ENCODE data around the gene CARHSP1.
"Not testable (repeated sequence)": the region's sequence is repeated elsewhere in the genome, so short reads cannot be mapped to it uniquely, and the experiment has no call there.

Gene CARHSP1

DNA sequence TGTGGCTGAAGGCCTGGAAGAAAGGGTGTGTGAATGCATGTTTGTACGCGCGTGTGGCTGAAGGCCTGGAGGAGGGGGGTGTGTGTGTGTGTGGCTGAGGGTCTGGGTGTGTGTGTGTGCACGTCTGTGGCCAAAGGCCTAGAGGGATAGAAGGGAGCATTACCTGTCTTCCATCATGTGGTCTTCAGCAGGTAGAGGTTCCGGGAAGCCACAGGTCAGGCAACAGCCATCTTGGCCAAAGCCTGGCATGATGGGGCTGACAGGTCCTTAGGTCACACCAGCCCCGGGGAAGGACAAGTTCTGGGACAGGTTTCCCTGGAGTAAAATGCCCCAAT is 18.6 kb upstream of the CARHSP1 start:
- TF ChIP-seq SPI1 (IDR thresholded peaks at IDR 0.05; ENCODE audit: low read depth, low read length): no peak
- 0 out of 2 replicates have a peak, but pooled peaks have one; percentile 26 for TF ChIP-seq POLR2A (IDR thresholded peaks at IDR 0.05; ENCODE audit: low read depth, low read length)
- DNase-seq (ENCODE audit: insufficient read length, low spot score): no peak
- FAIRE-seq: no peak

DNA sequence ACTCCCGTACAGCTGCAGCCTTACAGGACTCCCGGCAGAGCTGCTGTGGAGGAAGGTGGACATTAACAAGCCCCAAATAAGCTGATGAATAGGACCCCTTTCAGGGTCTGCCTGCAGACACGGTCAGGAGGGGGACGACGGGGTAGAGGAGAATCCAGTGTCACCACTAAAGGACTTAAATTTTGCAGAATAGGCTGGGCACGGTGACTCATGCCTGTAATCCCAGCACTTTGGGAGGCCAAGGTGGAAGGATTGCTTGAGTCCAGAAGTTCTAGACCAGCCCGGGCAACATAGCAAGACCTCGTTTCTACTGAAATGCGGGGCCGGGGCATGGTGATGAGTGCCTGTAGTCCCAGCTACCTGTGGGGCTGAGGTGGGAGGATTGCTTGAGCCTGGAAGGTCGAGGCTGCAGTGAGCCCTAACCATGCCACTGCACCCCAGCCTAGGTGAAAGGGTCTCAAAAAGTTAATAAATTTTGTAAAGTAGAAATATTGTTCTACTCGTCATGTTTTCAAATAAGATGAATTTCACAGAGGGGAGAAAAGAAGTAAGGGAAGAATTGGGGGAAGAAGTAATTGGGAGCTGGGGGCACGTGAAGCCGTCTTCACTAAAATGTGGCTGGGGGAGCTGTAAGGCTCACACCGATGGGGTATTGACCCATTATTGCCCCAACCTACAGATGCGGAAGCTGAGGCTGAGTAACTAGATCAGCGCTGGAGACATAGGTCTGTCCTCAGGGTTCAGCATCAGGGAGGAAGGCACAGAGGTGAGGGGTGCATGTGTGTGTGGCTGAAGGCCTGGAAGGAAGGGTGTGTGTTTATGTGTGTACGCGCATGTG is 18.0 kb upstream of the CARHSP1 start:
- TF ChIP-seq POU2F2 (IDR thresholded peaks at IDR 0.05; ENCODE audit: low read depth, low read length): no peak
- no peak for TF ChIP-seq PAX5 (IDR thresholded peaks at IDR 0.05; ENCODE audit: insufficient read depth, low read length, severe bottlenecking)
- no peak for FAIRE-seq
- no peak for DNase-seq (ENCODE audit: insufficient read length, low spot score)

DNA sequence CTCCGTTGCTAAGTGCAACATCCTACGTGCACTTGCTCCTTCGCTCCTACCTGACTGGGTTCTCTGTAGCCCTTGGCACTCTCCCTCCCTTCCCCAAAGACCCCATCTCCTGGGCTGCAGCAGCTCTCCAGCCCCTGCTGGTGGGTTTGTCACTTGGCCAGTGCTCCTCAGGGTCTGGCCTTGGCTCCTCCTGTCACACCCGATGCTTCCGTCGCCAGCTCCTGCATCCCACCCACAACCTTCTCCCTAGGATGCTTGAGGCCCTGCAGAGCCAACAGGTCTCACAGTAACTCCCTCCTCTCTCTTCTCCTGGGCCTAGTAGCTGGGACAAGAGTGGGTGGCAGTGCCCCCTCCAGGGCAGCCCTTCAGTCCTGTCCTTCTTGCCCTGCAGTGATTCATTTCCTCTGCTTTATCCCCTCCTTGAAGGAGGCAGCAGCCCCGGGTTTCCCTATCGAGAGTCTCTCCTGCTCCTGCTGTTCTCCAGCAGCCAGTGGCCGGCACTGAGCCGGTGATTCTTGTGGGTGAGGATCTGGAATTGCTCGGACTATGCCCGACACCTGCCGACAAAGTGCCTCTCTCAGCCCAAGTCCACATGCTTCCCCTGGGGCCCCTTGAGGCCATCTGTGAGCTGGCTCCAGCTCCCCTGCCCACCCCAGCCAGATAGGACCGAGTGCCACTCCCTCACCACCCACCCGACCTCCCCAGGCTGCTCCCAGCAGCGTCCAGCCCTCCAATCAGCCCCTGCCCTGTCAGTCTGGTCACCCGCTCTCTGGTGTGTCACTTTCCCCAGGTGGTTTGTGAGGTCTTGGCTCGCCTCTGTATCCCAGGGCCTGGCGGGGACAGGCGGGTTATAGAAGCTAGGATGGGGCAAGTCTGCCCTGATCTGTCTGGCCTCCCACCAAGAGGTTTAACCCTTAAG is 17.1 kb upstream of the CARHSP1 start:
- FAIRE-seq (peak; percentile 26), DNase-seq (ENCODE audit: insufficient read length, low spot score) (no peak)
- TF ChIP-seq POLR2AphosphoS5 (IDR thresholded peaks at IDR 0.05; ENCODE audit: low read depth, low read length) (peak; percentile 57; the same call in 1 of the 2 replicates), TAF1 (IDR thresholded peaks at IDR 0.05; ENCODE audit: low read depth, low read length) (no peak), POU2F2 (IDR thresholded peaks at IDR 0.05; ENCODE audit: low read depth, low read length) (0 out of 2 replicates have a peak, but pooled peaks have one; percentile 36)

DNA sequence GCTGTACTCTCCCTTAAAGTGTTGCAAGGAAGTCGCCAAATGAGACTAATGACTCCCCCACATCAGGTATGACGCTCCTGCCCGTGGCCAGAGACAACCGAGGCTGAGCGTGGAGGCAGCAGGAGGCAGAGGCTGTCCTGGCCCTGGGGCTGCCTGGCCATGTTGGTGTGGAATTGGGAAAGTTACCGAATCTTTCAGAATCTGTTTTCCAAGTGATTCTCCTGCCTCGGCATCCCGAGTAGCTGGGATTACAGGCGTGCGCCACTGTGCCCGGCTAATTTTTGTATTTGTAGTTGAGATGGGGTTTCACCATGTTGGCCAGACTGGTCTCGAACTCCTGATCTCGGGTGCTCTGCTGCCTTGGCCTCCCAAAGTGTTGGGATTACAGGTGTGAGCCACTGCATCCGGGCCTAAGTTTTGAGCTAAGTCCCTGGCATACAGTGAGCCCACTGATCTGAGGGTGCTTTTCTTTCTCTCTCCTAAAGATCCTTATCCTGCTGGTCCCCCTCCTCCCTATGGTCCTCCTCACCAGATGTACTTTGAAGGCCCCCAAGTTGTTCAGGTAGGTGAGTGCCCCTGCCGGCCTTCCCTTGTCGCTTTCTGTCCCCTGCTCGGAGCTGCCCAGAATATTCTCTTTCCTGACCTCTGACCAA is 14.0 kb upstream of the CARHSP1 start:
- FAIRE-seq: no peak
- TF ChIP-seq POU2F2 (IDR thresholded peaks at IDR 0.05; ENCODE audit: low read depth, low read length) (no peak), POLR2AphosphoS5 (IDR thresholded peaks at IDR 0.05; ENCODE audit: low read depth, low read length) (no peak), POLR2A (IDR thresholded peaks at IDR 0.05; ENCODE audit: low read depth, low read length) (no peak), SPI1 (IDR thresholded peaks at IDR 0.05; ENCODE audit: low read depth, low read length) (no peak), TAF1 (IDR thresholded peaks at IDR 0.05; ENCODE audit: low read depth, low read length) (no peak), PAX5 (IDR thresholded peaks at IDR 0.05; ENCODE audit: insufficient read depth, low read length, severe bottlenecking) (no peak)
- DNase-seq (ENCODE audit: insufficient read length, low spot score): no peak

DNA sequence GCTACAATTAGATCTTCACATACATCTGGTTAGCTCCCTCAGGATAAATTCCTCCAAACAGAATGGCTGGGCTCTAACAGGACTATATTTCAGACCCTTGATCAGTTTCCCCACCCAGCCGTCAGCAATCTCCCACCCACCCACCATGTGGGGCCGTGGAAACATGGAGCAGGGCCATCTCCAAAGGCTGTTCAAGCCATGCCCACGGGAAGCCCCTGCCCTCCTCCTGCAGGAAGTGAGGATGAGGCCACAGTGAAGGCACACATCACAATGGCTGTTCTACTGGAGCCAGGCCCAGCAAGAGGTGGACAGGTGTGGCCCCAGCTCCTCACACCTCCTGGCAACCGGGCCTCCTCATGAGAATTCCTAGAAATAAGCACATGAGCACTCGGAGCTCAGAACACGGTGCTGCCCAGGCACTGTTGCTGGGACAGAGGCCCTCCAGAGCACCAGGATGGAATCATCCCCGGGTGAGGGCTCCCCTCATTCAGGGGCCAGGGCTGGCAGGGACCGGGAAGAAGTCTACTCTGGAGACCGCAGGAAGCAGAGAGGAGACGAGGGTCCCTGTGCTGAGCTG is 13.3 kb upstream of the CARHSP1 start, which contains the start of gene LITAFD:
TSS of gene LITAFD (plus strand) at position 311 of the 577 bp plus-strand sequence. CDS start 2,005 bp downstream, outside the sequence.
- TF ChIP-seq SPI1 (IDR thresholded peaks at IDR 0.05; ENCODE audit: low read depth, low read length) (no peak), POU2F2 (IDR thresholded peaks at IDR 0.05; ENCODE audit: low read depth, low read length) (no peak), TAF1 (IDR thresholded peaks at IDR 0.05; ENCODE audit: low read depth, low read length) (no peak), POLR2A (IDR thresholded peaks at IDR 0.05; ENCODE audit: low read depth, low read length) (no peak), PAX5 (IDR thresholded peaks at IDR 0.05; ENCODE audit: insufficient read depth, low read length, severe bottlenecking) (no peak)
- FAIRE-seq: no peak

DNA sequence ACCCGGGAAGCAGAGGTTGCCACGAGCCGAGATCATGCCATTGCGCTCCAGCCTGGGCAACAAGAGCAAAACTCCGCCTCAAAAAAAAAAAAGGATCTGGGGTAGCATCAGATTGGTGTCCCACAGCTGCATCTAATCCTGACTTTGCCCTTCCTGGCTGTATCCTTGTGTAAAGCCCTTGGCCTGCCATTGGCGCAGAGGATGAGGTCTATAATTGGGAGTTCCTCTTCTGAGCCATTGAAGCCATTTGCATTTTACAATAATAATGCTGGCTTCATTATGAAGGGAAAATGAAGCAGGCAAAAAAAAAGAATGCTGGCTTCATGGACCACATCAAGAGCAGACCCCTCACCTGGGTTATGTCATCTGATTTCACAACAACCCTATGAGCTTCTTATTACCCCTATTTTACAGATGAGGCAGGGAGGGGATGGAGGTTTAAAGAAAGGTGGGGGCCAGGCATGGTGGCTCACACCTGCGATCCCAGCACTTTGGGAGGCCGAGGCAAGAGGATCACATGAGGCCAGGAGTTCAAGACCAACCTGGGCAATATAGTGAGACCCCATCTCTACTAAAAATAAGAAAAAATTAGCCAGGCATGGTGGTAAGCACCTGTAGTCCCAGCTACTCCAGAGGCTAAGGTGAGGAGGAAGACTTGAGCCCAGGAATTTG is 12.2 kb upstream of the CARHSP1 start:
- no peak for TF ChIP-seq TAF1 (IDR thresholded peaks at IDR 0.05; ENCODE audit: low read depth, low read length)
- no peak for TF ChIP-seq PAX5 (IDR thresholded peaks at IDR 0.05; ENCODE audit: insufficient read depth, low read length, severe bottlenecking)
- TF ChIP-seq POU2F2 (IDR thresholded peaks at IDR 0.05; ENCODE audit: low read depth, low read length): no peak
- TF ChIP-seq SPI1 (IDR thresholded peaks at IDR 0.05; ENCODE audit: low read depth, low read length): no peak
- no peak for TF ChIP-seq POLR2AphosphoS5 (IDR thresholded peaks at IDR 0.05; ENCODE audit: low read depth, low read length)
- no peak for TF ChIP-seq POLR2A (IDR thresholded peaks at IDR 0.05; ENCODE audit: low read depth, low read length)
- no peak for FAIRE-seq
- no peak for DNase-seq (ENCODE audit: insufficient read length, low spot score)

More for the DNA sequence above, 13.3 kb upstream of the CARHSP1 start, which contains the start of gene LITAFD:
- DNase-seq (ENCODE audit: insufficient read length, low spot score): no peak

DNA sequence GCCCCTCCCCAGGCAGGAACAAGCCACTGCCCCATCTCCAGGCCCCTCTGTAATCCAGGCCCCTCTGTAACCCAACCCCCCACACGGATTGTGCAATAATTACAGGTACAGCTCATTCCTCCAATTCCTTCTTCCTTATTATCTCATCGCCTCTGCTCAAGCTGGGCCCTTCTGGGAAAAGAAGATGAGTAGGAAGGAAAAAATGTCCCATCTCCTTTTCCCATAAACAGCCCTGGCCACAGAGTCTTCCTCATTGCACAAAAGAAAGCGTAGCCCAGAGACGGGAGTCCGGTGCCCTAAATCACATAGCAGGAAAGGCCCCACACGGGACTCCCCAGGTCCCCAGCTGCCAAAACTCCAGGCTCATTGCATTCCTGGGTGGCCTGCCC is 9.7 kb upstream of the CARHSP1 start:
- FAIRE-seq (no peak), DNase-seq (ENCODE audit: insufficient read length, low spot score) (no peak)
- no peak for TF ChIP-seq POLR2AphosphoS5 (IDR thresholded peaks at IDR 0.05; ENCODE audit: low read depth, low read length)

DNA sequence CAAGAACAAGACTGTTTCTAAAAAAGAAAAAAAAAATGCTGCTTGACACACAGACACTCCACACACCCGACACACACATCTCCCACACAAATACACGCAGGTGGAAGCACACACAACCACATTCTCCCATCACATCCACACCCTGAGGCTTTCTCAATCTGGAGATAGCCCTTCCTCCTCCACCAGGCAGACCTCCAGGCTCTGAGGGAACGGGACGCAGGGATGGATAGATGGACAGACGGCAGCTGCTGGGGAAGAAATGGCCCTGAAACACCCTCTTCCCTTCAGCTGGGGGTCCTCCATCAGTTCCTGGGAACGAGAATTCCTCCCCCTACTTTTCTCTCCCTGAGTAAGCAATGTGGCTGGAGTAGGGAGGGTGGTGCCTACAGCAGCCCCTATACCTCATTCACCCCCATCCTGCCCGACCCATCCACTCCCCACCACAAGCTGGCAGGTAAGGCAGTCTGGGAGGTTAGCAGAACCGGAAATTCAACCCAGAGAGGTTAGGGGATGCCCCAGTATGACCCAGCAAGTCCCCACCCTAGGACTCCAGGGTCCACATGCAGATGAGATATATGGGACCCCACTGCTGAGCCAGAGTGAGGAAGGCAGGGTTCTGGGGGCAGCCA is 9.2 kb upstream of the CARHSP1 start:
- DNase-seq (ENCODE audit: insufficient read length, low spot score): no peak
- TF ChIP-seq POU2F2 (IDR thresholded peaks at IDR 0.05; ENCODE audit: low read depth, low read length): no peak
- TF ChIP-seq POLR2A (IDR thresholded peaks at IDR 0.05; ENCODE audit: low read depth, low read length): no peak
- no peak for TF ChIP-seq POLR2AphosphoS5 (IDR thresholded peaks at IDR 0.05; ENCODE audit: low read depth, low read length)
- no peak for TF ChIP-seq PAX5 (IDR thresholded peaks at IDR 0.05; ENCODE audit: insufficient read depth, low read length, severe bottlenecking)
- no peak for FAIRE-seq

DNA sequence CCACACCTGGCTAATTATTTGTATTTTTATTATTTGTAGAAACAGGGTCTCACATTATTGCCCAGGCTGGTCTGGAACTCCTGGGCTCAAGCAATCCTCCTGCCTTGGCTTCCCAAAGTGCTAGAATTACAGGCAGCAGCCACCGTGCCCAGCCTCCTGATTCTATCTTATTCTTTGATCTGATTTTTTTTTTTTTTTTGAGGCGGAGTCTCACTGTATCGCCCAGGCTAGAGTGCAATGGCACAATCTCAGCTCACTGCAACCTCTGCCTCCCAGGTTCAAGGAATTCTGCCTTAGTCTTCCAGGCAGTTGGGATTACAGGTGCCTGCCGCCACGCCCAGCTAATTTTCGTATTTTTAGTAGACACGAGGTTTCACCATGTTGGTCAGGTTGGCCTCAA is 6.5 kb upstream of the CARHSP1 start:
- FAIRE-seq: not testable (repeated sequence)

More for the DNA sequence above, 6.5 kb upstream of the CARHSP1 start:
- DNase-seq (ENCODE audit: insufficient read length, low spot score): not testable (repeated sequence)
